CD4-positive, CD25-positive, alpha-beta regulatory T cell (primary cell): Measurements from ENCODE around the gene DNAH17. TPM values are rescaled to one million over a fixed set of nuclear protein-coding genes. Genes with fewer than 3 reads are reported as not detected.

Experiments
- ATAC-seq, 2 donors: fragments of 150-1000 bp; cut with Tn5 transposase; one replicate each; pipeline ENCODE4 v1.10.0; 2021; ENCODE audit warnings: low read depth in 2 of 2, moderate number of reproducible peaks in 2 of 2, moderate library complexity in 1 of 2
- DNase-seq, 3 donors: peaks; one replicate each; pipeline versions ENCODE4 v3.0.0 to v3.0.0-alpha.2; 2012 to 2022; ENCODE audit warnings: mixed read lengths in 1 of 3
- H3K27ac ChIP-seq: one replicate; pipeline ENCODE4 v1.7.0; 2013; ENCODE audit warnings: mild to moderate bottlenecking, low read length; ENCODE audit not compliant: insufficient read depth, poor library complexity, severe bottlenecking
- H3K27me3 ChIP-seq: one replicate; pipeline ENCODE4 v1.7.0; 2013; ENCODE audit warnings: low read length; ENCODE audit not compliant: control insufficient read depth, insufficient read depth
- H3K36me3 ChIP-seq: one replicate; pipeline ENCODE4 v1.7.0; 2013; ENCODE audit warnings: mild to moderate bottlenecking, low read length, moderate library complexity; ENCODE audit not compliant: control insufficient read depth, insufficient read depth
- H3K4me1 ChIP-seq: 2 replicates; pipeline ENCODE4 v1.7.0; 2013; ENCODE audit warnings: mild to moderate bottlenecking, low read length; ENCODE audit not compliant: insufficient read depth, control insufficient read depth, poor library complexity, severe bottlenecking
- H3K4me3 ChIP-seq: one replicate; pipeline ENCODE4 v1.7.0; 2013; ENCODE audit warnings: low read depth, mild to moderate bottlenecking, low read length, moderate library complexity
- H3K9me3 ChIP-seq, 2 experiments: 1 replicate in 1 of 2; 2 replicates in 1 of 2; pipeline ENCODE4 v1.7.0; 2013; ENCODE audit warnings: low read length in 2 of 2, mild to moderate bottlenecking in 1 of 2, moderate library complexity in 1 of 2; ENCODE audit not compliant: control insufficient read depth in 2 of 2
- H3K27ac Mint-ChIP-seq, 3 donors: one replicate each; pipeline ENCODE4 v1.8.0; 2020 to 2022; ENCODE audit warnings: mild to moderate bottlenecking in 3 of 3, mixed read lengths in 3 of 3, moderate library complexity in 2 of 3
- H3K27me3 Mint-ChIP-seq: one replicate; pipeline ENCODE4 v1.8.0; 2022; ENCODE audit warnings: mild to moderate bottlenecking, mixed read lengths
- H3K36me3 Mint-ChIP-seq: one replicate; pipeline ENCODE4 v1.8.0; 2020; ENCODE audit warnings: mixed read lengths
- H3K4me1 Mint-ChIP-seq, 4 donors: one replicate each; pipeline ENCODE4 v1.8.0; 2020 to 2022; ENCODE audit warnings: mixed read lengths in 4 of 4, mild to moderate bottlenecking in 1 of 4
- H3K4me3 Mint-ChIP-seq, 4 donors: one replicate each; pipeline ENCODE4 v1.8.0; 2020 to 2022; ENCODE audit warnings: mild to moderate bottlenecking in 4 of 4, mixed read lengths in 4 of 4, moderate library complexity in 3 of 4
- H3K9me3 Mint-ChIP-seq, 7 donors: one replicate each; pipeline ENCODE4 v1.8.0; 2020 to 2022; ENCODE audit warnings: mixed read lengths in 7 of 7, mild to moderate bottlenecking in 3 of 7, moderate library complexity in 2 of 7
- polyA plus RNA-seq, 4 donors: library from polyadenylated mRNA; unstranded; fragments of 300-500 nt; fragmentation: Illumina TruSeq; gene quantifications; one replicate each; pipeline ENCODE4 v1.2.3, GENCODE V29; 2021
- total RNA-seq: library from RNA; stranded (reverse); gene quantifications from one replicate; pipeline ENCODE4 v1.2.3, GENCODE V29; 2022

Gene DNAH17
- total and polyA plus RNA-seq, 5 donors from 2014 or later = 0.24 to 3.4 (median 0.83) TPM; not detected in 1

DNA sequence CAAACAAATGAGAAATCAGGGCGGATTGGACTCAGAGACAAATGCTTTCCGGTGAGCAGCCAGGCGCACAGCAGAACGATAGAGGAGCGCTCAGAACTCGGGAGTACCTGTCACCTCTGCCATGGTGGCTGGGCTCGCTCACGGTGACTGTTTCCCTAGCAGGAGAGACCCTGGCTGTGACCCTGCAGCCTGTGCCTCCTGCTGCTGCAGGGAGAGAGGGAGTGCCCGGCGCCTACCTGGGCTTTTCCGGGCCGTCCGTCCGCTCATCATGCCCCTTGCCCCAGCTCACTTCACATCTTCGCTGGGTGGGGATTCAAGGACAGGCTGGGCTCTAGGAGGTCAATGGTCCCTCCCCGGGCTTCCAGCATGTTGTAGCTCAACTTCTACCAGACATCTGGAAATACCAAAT lies 14.1 kb upstream of the DNAH17 start:
- DNase-seq = no peak
- peaks cover 0 to 6% (median 6%) of the 10 kb centered on the region in 4 donors for H3K4me1 Mint-ChIP-seq
- no peak for ATAC-seq
- H3K36me3 Mint-ChIP-seq = no peaks in the 10 kb centered on the region
- peaks cover 16% of the 10 kb centered on the region for H3K27me3 Mint-ChIP-seq
- Histone ChIP-seq H3K27me3 (no peaks in the 10 kb centered on the region), H3K4me1 (peaks cover 4% of the 10 kb centered on the region), H3K36me3 (no peaks in the 10 kb centered on the region), H3K9me3 (no peaks in the 10 kb centered on the region), H3K27ac (no peak overlapping the region), H3K4me3 (no peak overlapping the region)
- H3K9me3 Mint-ChIP-seq = no peaks in the 10 kb centered on the region
- no peak overlapping the region for H3K4me3 Mint-ChIP-seq
- H3K27ac Mint-ChIP-seq = no peak overlapping the region

DNA sequence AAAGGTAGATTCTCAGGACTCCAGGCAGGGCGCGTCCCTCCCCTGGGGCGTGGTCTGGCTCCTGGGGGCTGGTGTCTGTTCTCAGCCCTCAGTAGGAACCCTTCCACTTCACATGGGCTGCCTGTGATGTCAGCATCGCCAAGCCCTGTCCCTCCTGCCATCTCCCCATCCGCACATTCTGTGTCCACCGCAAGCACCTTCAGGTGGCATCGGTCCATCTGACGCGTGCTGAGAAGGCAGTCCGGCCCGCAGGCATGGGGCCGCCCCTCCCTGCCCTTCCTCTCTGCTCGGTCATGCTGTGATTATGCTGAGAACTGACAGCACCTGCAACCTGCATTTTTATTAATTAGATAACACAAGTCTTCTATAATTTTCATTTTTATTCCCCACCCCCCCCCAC lies 12.7 kb upstream of the DNAH17 start:
- Histone ChIP-seq H3K36me3 (no peaks in the 10 kb centered on the region), H3K27ac (no peak overlapping the region), H3K27me3 (no peaks in the 10 kb centered on the region), H3K9me3 (no peaks in the 10 kb centered on the region), H3K4me1 (peaks cover 4% of the 10 kb centered on the region), H3K4me3 (no peak overlapping the region)
- Mint-ChIP-seq H3K36me3 (no peaks in the 10 kb centered on the region), H3K4me1 (peaks cover 0 to 6% (median 6%) of the 10 kb centered on the region in 4 donors), H3K9me3 (no peaks in the 10 kb centered on the region), H3K4me3 (no peak overlapping the region), H3K27ac (no peak overlapping the region), H3K27me3 (peaks cover 19% of the 10 kb centered on the region)
- no peak for DNase-seq
- ATAC-seq = no peak

DNA sequence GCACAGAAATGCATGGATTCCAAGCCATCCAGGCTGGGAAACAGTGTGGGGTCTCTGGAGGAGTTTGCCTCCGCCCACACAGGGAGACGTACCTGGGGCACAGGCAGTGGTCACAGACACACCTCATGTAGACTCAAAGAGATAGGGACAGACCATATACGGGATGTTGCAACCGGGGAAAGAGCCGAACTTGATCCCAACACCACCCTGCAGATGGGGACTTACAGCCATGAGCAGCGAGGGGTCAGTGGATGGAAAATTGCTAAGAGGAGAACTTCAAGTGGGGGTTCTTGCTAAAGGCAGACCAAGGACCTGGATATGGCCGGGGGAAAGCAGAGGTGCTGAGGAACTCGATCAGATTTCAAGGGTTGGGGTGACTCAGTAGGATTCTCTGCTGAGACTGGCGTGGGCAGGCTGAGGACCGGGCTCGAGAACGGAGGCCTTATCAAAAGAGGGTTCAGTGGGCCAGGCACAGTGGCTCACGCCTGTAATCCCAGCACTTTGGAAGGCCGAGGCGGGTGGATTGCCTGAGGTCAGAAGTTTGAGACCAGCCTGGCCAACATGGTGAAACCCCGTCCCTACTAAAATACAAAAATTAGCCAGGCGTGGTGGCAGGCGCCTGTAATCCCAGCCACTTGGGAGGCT lies 12.0 kb upstream of the DNAH17 start:
- H3K27ac ChIP-seq = no peak overlapping the region
- peaks cover 21% of the 10 kb centered on the region for H3K27me3 Mint-ChIP-seq
- no peak overlapping the region for H3K27ac Mint-ChIP-seq
- no peaks in the 10 kb centered on the region for H3K36me3 ChIP-seq
- DNase-seq (no peak), ATAC-seq (no peak)
- no peaks in the 10 kb centered on the region for H3K9me3 Mint-ChIP-seq
- H3K36me3 Mint-ChIP-seq = no peaks in the 10 kb centered on the region
- no peak overlapping the region for H3K4me3 Mint-ChIP-seq
- H3K4me3 ChIP-seq = no peak overlapping the region
- peaks cover 0 to 6% (median 6%) of the 10 kb centered on the region in 4 donors for H3K4me1 Mint-ChIP-seq
- no peaks in the 10 kb centered on the region for H3K9me3 ChIP-seq
- H3K4me1 ChIP-seq = peaks cover 4% of the 10 kb centered on the region
- no peaks in the 10 kb centered on the region for H3K27me3 ChIP-seq

DNA sequence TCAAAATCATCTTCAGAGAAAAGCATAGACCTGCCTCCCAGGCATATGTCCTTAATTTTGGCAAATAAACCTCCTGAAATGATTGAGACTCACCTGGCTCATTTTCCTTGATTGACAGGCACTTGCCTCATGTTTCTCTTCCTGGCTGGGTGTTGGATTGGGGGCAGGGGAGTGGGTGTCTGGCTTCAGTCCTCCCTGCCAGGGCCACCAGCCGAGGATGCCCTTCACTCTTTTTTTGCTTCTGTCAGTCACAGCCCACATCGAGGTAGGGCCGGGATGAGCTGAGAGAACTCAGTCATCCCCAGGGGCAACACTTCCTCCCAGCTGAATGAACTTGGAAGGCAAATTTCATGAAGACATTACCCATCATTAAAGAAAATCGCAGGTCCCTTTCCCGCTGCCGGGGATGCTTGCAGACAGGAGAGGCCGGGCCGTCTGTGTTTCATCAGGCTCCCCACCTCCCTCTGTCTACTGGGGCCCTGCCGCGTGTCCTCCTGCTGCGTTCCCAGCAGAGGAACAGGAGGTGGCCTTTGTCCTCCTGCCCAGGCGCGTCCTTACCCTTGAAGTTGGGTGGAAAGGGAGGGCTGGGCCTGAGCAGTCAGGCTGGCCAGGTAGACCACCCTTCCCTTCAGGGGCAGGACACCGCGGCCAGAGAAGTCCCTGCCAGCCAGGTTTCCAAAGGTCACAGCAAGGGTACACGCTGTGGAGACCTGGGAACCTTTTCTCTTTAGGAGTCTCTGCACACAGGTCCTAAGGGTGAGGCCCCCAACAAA lies 11.2 kb upstream of the DNAH17 start:
- no peaks in the 10 kb centered on the region for H3K36me3 Mint-ChIP-seq
- H3K4me1 Mint-ChIP-seq = peaks cover 0 to 6% (median 6%) of the 10 kb centered on the region in 4 donors
- Histone ChIP-seq H3K4me3 (no peak overlapping the region), H3K9me3 (no peaks in the 10 kb centered on the region), H3K27me3 (no peaks in the 10 kb centered on the region), H3K27ac (no peak overlapping the region), H3K36me3 (no peaks in the 10 kb centered on the region), H3K4me1 (peaks cover 4% of the 10 kb centered on the region)
- DNase-seq (no peak), ATAC-seq (no peak)
- H3K4me3 Mint-ChIP-seq = no peak overlapping the region
- H3K9me3 Mint-ChIP-seq = no peaks in the 10 kb centered on the region
- no peak overlapping the region for H3K27ac Mint-ChIP-seq
- H3K27me3 Mint-ChIP-seq = peaks cover 25% of the 10 kb centered on the region

DNA sequence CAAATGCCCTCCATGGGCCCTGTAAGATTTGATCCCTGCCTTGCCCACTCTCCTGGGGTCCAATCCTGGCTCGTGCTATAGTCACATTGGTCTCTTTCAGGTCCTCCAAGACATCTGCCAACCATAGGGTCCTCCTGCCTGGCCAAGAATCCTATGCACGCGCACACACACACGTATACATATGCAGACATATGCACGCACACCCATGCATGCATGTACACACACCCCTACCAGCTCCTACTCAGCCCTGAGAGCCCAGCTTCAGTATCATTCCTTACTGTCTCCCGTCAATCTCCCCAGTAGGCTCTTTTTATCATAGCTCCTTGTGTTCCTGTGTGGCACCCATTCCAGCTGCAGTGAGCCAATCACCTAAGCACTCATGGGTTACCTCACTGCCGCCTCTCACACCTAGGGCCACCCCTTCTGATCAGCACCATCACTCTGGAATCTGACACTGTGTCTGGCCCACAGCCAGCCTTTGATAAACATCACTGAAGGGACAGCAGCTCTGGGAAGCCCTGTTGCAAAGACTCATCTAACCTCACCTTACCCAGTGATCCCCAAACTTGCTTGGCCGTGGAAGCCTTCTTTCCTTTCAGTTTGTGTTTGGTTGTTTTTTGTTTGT lies 7.9 kb upstream of the DNAH17 start:
- Histone ChIP-seq H3K36me3 (no peaks in the 10 kb centered on the region), H3K27me3 (no peaks in the 10 kb centered on the region), H3K9me3 (no peaks in the 10 kb centered on the region), H3K4me1 (no peaks in the 10 kb centered on the region), H3K4me3 (no peak overlapping the region), H3K27ac (no peak overlapping the region)
- H3K9me3 Mint-ChIP-seq = no peaks in the 10 kb centered on the region
- H3K27ac Mint-ChIP-seq = no peak overlapping the region
- no peaks in the 10 kb centered on the region for H3K36me3 Mint-ChIP-seq
- DNase-seq (no peak), ATAC-seq (no peak)
- peaks cover 26% of the 10 kb centered on the region for H3K27me3 Mint-ChIP-seq
- no peaks in the 10 kb centered on the region for H3K4me1 Mint-ChIP-seq
- H3K4me3 Mint-ChIP-seq = no peak overlapping the region

DNA sequence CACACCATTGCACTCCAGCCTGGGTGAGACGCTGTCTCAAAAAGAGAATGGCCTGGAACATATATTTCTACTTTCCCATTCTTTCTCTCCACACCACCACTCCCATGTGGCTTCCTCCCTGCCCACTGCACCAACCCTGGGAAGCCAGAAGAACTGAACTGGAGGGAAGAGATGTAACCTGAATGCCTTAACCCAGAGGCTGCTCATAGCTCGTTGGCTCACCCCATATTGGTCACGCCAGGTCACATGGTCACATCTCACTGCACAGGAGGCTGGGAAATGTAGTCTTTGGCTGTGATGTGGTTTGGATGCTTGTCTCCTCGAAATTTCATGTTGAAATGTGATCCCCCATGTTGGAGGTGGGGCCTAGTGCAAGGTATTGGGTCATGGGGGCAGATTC lies 5.9 kb upstream of the DNAH17 start:
- no peak overlapping the region for H3K4me3 ChIP-seq
- no peaks in the 10 kb centered on the region for H3K36me3 Mint-ChIP-seq
- H3K4me1 ChIP-seq = no peaks in the 10 kb centered on the region
- H3K36me3 ChIP-seq = no peaks in the 10 kb centered on the region
- no peak overlapping the region for H3K27ac Mint-ChIP-seq
- no peaks in the 10 kb centered on the region for H3K27me3 ChIP-seq
- DNase-seq = peak in 1 of 3 donors; percentile 22
- no peak for ATAC-seq
- peaks cover 26% of the 10 kb centered on the region for H3K27me3 Mint-ChIP-seq
- no peaks in the 10 kb centered on the region for H3K4me1 Mint-ChIP-seq
- no peaks in the 10 kb centered on the region for H3K9me3 Mint-ChIP-seq
- no peak overlapping the region for H3K4me3 Mint-ChIP-seq
- no peak overlapping the region for H3K27ac ChIP-seq
- no peaks in the 10 kb centered on the region for H3K9me3 ChIP-seq

DNA sequence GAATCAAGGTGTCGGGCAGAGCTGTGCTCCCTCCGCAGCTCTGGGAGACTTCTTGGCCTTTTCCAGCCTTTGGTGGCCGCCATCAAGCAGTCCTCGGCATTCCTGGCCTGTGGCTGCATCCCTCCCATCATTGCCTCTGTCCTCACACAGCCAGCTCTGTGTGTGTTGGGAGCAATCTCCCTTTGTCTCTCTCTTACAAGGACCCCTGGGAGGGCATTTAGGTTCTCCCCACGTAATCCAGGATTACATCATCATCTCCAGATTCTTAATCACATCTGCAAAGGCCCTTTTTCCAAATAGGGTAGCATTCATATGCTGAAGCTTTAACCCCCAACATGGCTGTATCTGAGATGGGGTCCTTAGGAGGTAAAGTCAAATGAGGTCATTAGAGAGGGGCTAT lies 4.1 kb upstream of the DNAH17 start:
- H3K27me3 Mint-ChIP-seq = peaks cover 26% of the 10 kb centered on the region
- Histone ChIP-seq H3K9me3 (no peaks in the 10 kb centered on the region), H3K4me3 (no peak overlapping the region), H3K36me3 (no peaks in the 10 kb centered on the region), H3K27me3 (no peaks in the 10 kb centered on the region), H3K4me1 (no peaks in the 10 kb centered on the region), H3K27ac (no peak overlapping the region)
- ATAC-seq (no peak), DNase-seq (no peak)
- H3K4me1 Mint-ChIP-seq = no peaks in the 10 kb centered on the region
- H3K9me3 Mint-ChIP-seq = no peaks in the 10 kb centered on the region
- H3K27ac Mint-ChIP-seq = no peak overlapping the region
- no peak overlapping the region for H3K4me3 Mint-ChIP-seq
- H3K36me3 Mint-ChIP-seq = no peaks in the 10 kb centered on the region
